Putamen (tissue), 1 donor: Measurements from ENCODE around the gene MANSC4.

Experiments used
- DNase-seq: peaks from one replicate; pipeline ENCODE4 v3.0.0-alpha.2; 2016; ENCODE audit warnings: low spot score

MANSC4 gene

DNA sequence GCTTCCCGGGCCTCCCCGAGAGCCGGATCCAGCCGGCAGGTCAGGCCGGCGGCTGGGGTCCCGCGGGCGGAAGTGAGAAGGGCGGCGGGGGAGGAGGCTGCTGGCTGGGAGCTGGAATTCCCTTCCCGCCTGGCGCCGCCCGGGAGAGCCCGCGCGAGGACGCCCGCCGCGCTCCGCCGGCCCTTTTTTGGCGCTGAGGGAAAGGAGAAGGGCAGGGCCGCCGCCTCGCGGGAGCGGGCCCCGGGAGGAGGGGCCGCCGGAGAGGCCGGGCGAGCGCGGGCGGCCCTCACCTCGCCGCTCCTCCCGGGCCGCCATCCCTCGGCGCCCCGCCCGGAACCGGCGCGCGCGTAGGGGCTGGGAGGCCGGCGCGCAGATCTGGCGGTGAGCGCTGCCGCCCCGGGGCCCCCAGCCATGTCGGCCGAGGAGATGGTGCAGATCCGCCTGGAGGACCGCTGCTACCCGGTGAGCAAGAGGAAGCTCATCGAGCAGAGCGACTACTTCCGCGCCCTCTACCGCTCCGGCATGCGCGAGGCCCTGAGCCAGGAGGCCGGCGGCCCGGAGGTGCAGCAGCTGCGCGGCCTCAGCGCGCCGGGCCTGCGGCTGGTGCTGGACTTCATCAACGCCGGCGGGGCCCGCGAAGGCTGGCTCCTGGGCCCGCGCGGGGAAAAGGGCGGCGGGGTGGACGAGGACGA is at the start of gene MANSC4, which contains the start of gene KLHL42:
MANSC4 (minus strand) TSS at position 317 of the 692 bp plus-strand sequence. CDS start 8,960 bp downstream, outside the sequence.
KLHL42 (plus strand) TSS at position 314 of the 692 bp plus-strand sequence; CDS start at position 412, 98 bp downstream.
- DNase-seq, result peak; percentile 79

DNA sequence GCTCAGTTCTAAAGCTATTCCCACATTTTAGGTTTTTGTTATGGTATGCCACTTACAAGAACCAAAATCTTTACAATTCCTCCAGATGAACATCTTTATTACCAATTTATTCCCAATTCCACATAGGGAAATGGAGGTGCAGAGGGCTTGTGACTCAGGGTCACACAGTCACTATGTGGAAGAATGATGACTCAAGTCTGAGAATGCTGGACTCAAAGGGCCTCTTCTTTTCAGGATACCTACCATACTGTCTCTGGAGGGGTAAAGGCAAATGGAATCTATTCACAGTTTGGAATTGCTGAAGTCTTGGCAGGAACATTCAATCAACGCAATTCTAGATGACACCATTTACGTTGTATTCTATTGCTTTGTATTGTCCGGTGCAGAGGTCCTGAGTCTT is 48.2 kb upstream of the MANSC4 start:
- no peak for DNase-seq

DNA sequence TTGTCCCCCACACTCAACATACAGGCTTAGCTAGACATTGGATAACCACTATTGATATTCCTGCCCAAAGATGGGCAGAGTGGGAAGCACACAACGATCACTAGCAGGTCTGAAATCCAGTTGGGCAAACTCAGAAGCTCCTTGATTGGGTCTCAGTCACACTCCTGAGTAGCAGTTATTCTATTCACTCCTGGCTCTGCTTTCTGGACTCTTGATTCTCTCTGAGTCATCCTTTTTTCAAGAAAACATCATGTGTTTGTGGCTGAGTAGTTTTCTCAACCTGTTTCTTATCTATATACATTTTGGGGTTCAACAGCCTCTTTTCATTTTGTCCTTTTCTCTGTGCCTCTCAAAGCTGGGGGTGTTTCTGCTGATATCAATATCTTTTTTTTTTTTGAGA is 46.0 kb upstream of the MANSC4 start:
- DNase-seq, result no peak

DNA sequence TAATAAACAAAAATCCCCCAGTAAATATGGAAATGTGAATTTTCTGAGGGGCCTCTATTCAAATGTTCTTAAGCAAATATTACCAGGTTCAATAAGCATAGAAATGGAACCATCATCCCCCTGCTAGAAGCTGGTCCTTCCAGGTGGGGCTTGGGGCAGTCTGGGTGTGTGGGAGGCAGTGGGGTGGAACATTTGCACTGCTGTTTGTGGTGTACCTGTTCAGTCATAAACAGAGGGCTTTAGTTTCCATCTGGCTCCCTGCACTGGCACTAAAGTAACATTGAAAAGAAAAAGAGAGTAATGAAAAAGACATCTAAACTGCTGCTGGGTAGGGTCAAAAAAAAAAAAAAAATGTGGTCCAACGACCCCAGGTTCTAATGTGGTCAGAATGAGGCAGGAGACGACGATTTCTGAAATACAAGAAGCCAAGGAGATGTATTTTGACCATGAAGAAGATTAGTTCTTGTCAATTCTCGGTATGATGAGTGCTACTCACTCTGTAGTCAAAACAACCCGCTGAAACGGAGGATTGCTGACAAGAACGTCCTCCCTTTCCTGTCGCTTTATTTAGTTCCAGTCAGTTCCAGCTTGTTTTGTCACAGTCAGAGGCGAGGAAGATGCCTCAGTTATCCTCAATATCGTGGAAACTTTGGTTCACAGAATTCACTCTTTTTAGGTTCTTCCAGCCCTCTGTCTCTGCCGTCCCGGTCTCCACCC is 44.2 kb upstream of the MANSC4 start:
- no peak for DNase-seq

DNA sequence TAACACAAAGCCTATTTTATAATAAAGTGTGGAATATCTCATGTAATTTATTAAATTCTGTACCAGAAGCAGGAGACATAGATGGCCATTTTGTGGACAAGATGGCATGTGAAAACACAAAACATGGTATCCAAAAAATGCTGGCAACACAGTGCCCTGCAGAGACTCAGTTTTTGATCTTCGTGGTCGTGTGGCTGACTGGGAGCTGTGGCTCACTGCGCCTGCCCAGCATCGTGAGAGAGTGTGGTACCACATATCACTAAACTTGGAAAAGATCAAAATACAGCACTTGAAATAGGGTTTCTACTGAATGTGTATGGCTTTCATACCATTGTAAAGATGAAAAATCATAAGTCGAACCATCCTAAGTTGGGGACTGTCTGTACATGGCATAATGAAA is 43.0 kb upstream of the MANSC4 start:
- DNase-seq, result no peak

DNA sequence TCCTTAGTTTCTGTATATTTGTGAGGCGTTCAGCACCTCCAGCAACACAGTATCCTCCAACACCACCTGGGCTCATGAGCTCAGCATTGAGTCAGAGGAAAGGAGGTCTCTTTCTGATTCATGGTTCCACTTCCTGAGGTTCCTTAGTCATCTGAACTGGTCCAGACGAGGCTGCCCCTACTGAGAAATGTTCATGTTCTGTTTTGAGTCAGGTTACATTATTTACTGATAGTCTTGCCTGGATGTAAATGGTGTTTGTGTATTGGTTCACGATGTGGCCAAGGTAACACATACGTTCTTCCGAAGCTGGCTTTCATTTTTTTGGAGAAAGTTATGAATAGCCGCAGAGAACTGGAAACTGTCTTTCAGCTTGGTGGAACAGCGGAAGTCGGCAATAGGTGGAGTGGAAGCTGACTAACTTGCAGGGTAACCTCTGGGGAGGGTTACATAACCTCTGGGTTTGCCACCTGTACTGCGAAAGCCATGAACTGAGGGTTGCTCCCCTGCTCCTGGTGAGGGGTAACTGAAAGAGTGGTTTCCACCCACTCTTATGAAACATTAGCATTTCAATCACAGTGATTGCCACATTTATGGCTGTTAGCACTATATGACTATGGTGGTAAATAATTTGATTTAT is 42.2 kb upstream of the MANSC4 start:
- DNase-seq, result no peak

DNA sequence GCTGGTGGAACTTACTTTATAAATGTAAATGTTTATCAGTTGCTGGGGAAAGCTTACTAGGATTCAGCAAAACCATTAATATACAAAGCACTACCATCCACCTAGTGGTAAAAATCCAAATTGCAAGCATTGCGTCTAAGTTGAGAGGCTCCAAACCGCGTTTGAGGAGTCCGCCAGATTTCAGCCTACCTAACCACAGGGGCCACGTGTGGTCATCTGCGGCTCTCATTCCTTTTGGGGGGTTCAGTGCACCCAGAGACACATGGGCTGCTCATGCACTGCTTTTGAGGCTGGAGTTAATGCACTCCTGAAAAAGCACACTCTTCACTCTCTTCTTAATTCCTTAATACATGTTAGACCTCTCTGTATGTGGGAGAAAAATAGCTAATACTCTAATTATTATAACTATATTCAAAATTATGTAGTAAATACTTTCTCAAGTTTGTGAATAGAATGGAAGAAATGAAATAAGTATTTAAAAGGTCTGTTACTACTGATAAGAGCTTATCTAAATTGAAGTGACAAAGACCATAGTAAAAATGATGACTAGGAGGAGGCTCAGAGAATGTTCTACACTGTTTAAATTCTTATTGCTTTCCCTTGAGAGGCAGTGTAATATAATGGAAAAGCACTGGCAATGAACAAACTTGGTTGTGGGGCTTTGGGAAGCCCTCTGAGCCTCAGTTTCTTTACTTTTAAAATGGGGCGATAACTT is 41.4 kb upstream of the MANSC4 start:
- DNase-seq, result peak; percentile 54

DNA sequence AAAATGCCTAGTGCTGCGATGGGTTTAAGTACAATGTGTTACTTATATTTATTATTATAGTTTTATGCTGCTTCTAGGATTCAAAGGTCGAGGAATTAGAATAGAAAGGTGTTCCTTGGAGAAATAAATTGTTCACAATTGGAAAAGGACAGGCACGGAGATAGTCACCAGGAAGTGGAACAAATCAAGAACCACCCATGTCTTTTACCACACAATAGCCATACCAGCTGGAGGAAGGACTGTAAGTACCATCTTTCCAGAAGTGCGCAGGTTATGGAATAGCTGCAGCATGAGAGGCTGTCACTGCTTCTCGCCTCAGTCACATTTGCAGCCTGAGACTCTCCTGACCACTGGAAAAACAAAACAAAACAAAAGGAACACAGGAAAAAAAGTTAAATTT is 40.5 kb upstream of the MANSC4 start:
- DNase-seq, result no peak

DNA sequence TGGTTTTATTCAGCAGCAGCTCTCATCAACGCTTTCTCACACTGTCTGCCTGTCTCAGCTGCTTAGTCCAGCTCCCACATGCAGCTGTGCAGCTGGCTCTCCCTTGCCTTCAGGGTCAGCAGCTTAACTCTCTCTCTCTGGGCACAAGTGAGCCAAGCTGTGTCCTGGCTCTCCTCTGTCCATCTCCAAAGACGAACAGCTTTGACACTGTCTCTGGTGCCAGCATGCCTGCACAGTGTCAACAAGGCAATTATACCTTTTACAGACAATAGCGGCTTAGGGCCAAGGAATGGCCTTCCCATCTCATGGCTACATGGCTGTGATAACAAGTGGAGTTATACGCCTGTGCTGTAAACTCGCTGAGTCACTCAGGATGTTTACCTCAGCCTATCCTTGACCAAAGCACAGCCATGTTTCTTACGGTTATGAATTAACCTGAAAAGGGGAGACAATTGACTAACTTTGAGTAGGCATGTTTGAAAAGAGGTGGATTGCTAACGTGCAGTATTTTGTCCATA is 38.4 kb upstream of the MANSC4 start:
- no peak for DNase-seq

DNA sequence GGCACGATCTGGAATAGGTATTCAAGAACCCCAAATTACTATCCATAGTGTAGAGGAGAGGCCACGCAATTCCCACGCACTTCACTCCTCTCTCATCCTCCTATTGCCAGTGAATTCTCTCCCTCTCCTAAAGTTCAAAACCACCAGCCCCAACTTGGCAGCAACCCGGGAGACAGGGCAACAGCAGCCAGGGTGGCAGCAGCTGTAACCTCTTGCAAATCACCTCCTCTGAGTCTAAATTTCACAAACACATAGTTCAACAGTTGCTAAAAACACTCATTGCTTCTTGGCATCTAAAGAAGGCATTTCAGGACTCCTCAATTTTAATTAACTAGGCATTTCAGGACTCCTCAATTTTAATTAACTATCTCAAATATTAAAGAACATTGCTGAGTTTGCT is 37.7 kb upstream of the MANSC4 start:
- no peak for DNase-seq

DNA sequence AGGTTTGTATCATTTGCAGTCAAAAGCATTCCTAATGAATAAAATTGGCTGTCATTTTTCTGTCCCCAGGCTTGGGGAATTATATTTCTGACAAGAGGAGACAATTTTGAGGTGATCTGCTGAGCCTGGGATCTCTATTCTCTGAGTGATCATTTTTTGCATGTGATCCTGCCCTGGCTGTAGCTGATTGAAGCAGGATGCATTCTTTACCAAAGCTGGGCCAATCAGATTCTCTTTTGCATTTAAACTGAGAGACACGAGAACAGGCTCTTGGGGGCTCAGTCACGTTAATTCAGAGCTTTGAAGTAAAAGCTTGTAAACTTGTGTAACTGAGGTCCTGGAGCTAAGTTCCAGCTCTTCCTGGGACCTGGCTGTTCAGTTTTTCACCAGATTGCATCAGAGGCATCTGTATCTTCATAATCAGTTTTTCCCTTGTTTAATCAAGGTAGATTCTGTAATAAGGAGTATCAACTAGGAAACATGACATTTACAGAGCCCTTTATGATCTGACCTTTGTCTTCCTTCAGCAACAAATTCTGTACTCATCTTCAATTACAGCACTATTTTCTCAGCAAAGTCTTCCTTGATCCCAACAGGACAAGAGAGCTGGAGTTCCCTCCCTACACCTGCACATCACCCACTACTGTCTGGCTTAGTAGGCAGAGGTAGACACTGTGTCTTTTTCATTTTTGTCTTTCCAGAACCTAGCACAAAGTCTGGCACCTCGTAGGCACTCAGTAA is 35.0 kb upstream of the MANSC4 start:
- DNase-seq, result no peak

DNA sequence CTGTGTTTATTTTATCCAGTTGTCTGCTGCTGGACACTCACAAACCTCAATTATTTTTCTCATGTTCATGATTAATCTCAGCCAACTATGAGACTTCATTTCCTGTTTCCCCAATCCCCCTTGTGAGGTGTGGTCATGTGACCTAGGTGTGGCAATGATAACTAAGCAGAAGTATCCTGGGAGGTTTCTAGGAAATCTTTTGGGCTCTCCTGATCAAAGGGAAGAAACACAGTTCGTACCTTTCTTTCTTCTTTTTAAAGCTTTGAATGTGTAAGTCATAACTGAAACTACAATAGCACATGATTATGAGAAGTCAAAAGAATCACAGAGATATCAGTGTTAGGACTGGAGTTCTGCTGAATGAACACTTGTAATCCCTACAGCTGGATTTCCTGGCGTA is 34.4 kb upstream of the MANSC4 start:
- no peak for DNase-seq

DNA sequence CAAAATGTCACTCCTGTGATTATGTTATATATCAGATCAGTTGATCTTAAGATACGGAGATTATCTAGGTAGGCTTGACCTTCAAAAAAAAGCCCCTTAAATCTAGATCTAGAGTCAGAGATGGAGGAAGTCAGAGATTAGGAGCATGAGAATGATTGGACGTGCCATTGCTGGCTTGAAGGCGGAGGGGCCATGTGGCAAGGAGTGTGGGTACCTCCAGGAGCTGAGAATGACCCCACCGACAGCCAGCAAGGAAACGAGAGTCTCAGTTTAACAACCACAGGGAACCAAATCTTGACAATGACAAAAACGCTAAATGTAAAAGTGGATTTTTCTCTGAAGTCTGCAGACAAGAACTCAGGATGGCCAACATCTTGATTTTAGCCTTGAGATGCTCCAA is 32.5 kb upstream of the MANSC4 start:
- no peak for DNase-seq

DNA sequence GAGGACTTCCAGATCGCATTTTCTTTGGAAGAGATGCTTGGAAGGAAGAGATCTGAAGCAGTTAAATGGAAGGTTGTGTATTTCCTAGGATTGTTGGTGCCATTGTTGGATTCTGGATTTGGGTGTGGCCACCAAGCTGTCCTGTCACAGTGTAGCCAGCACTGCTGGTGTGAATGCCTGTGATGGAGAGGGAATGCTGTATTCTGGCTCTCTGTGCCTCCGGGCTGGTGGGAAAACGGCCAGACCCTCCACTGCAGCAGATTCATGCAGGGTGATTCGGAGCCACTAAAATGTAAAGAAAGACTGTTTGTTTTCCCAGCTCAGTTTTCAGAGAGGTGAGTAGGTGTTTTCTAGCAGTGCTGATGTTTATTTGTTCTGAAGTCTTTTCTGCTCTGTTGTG is 30.7 kb upstream of the MANSC4 start:
- no peak for DNase-seq

DNA sequence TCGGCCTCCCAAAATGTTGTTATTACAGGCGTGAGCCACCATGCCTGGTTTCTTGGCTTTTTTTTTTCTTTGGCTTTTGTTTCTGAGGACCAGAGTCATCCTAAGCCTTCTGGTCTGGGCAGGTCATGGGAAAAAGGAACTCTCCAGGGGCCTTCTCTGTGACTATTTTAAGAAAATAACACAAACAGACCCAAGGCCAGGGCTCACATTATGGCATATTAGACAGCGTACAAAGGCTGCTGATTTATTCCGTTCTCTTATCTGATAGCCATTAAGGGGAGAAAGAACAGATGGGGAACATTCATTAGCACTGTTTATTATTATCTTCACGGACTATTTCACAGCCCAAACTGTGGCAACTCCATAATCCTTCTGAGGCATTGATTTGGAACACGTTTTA is 28.8 kb upstream of the MANSC4 start:
- DNase-seq, result no peak

DNA sequence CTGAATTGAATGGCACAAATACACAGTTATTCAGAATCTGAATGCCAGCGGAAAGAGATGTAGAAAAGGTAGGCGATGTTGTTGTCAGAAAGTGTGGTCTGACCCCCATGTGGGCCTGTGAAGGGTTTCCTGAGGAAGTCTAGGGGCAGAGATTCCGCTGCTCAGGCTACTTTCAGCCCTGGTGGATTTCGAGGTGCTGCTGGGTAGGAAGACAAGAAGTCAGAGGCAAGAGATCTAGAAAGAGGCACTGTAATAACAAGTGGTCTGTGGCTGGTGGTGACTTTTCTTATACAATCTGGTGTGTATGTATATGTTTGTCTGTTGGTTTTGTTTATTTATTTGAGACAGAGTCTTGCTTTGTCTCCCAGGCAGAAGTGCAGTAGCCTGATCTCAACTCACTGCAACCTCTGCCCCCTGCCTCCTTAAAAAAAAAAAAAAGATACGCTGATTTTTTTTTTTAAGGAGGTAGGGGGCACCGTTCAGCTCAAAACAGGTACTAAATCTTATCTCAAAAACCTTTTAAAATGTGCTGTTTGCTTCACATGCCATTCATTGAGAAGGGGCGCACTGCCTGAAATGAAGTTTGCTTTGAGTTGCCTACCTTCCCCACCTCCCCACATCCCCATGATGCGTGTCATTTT is 27.1 kb upstream of the MANSC4 start:
- DNase-seq, result no peak

DNA sequence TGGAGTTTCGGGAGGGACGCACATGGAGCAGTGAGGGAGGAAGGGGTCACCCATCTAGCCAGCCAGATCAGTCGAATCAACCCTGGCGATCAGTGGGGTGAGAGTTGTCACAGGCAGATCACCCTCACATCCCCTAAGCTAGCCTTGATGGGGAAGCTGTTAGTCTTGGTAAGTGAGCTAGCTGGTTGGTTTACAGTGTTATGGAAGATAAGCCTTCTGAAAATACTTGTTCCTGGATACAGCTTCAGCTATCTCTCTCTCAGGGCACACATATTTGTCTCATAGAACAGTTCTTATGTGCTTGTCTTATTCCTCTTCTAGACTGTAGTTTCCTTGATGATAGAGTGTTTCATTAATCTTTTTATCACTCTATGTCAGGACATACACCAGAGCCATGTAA is 26.2 kb upstream of the MANSC4 start:
- no peak for DNase-seq

DNA sequence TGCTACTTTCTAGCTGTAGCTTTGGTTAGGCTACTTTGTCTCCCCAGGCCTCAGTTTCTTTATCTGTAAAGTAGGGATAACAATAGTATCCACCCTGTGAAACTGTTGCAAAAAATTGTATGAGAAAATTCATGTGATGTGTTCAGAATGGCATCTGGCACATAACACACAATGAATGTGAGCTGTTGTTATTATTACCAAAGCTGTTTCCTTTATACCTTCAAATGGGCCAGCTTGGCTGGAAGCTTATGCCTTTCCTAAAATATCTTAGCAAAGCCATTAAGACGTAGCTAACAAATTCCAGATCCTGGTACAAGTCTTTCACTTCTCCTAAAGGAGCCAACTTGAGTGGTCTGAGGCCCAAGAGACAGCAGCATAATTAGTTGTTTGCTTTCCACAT is 25.2 kb upstream of the MANSC4 start:
- no peak for DNase-seq

DNA sequence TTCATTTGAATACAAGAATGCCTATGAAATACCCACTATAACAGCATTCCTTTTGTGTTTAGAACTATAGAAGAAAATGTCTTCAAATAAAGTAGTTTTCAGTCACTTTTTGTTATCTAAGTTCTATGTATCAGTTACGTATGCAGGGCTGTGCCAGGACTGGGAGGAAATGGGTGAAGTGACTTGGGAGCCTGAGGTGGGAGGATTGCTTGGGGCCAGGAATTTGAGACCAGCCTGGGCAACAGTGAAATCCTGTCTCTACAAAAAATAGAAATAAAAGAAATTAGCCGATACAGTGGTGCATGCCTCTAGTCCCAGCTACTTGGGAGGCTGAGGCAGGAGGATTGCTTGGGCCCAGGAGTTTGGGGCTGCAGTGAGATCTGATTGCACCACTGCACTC is 22.9 kb upstream of the MANSC4 start:
- no peak for DNase-seq

DNA sequence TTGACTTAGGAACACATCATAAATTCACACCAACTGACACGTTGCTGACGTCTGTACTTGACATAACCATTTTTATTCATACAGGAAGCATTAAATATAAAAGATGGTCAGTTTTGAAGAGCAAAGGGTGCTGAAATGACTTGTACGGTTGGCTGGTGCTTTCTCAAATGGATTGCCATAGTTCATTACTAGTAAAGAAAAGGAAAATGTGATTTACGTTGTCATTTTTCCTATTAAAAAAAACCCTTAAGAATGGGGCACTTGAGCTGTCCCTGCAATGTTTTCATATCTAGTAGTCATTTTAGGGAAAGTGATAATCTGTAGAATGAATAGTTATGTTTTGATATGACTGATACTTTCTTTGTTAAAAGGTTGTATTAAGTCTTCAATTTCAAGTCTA is 22.5 kb upstream of the MANSC4 start:
- DNase-seq, result no peak

DNA sequence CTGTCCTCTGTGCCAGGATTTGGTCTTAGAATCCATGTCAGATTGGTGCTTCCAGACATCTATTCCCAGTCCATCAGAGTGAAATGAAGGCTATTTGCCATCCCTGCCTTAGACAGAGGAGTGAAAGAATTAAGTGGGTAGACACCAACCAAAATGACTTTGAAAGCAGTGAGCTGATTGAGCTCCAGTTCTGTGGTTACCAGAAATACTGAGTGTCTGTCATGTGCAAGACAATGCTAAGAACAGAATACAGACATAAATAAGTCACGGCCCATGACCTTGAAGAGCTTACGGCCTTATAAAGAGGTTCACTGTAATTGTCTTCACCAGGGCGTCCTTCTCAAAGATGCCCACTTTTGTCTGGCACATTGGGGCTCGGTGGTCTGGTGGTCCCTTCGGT is 21.6 kb upstream of the MANSC4 start:
- DNase-seq, result no peak
